WERI-Rb-1 (cell line): ENCODE results near the gene VTI1A.

Experiments used
- DNase-seq: peaks from one replicate; pipeline ENCODE4 v3.0.0-alpha.2; 2020
- H3K27ac ChIP-seq: fragments of 250-450 bp; sonication (Bioruptor Pico); 2 replicates; pipeline ENCODE4 v1.5.1; 2020; ENCODE audit warnings: mild to moderate bottlenecking, moderate library complexity
- H3K27me3 ChIP-seq: fragments of 250-450 bp; sonication (Bioruptor Pico); 2 replicates; pipeline ENCODE4 v1.5.1; 2021; ENCODE audit warnings: mild to moderate bottlenecking, low read depth, moderate library complexity; ENCODE audit not compliant: insufficient read depth, severe bottlenecking
- H3K36me3 ChIP-seq: fragments of 250-450 bp; sonication (Bioruptor Pico); 2 replicates; pipeline ENCODE4 v1.5.1; 2020; ENCODE audit warnings: mild to moderate bottlenecking, moderate library complexity
- H3K4me3 ChIP-seq: 2 replicates; pipeline ENCODE4 v1.5.1; 2011; ENCODE audit warnings: low read depth, mild to moderate bottlenecking, control low read depth, low read length
- H3K9me3 ChIP-seq: fragments of 250-450 bp; sonication (Bioruptor Pico); 2 replicates; pipeline ENCODE4 v1.5.1; 2021; ENCODE audit warnings: mild to moderate bottlenecking, moderate library complexity; ENCODE audit not compliant: severe bottlenecking
- CTCF ChIP-seq: IDR thresholded peaks from 2 replicates; pipeline ENCODE4 v1.5.1; 2011; ENCODE audit warnings: low read depth, mild to moderate bottlenecking, control low read depth, inconsistent platforms, low read length

Gene VTI1A

GRCh38 chr10:112512294-112512693, 65.3 kb downstream of the VTI1A start:
- no peak for DNase-seq
- Histone ChIP-seq H3K27me3 (no peaks in the 10 kb centered on the region), H3K36me3 (no peaks in the 10 kb centered on the region), H3K9me3 (no peaks in the 10 kb centered on the region), H3K4me3 (no peak overlapping the region), H3K27ac (no peak overlapping the region)
- TF ChIP-seq CTCF, result no peak

GRCh38 chr10:112515126-112515525, 68.1 kb downstream of the VTI1A start:
- Histone ChIP-seq H3K27ac (no peak overlapping the region), H3K36me3 (no peaks in the 10 kb centered on the region), H3K4me3 (no peak overlapping the region), H3K9me3 (no peaks in the 10 kb centered on the region), H3K27me3 (no peaks in the 10 kb centered on the region)
- DNase-seq, result no peak
- TF ChIP-seq CTCF, result no peak

- DNase-seq, result no peak
- no peak overlapping the region for H3K27ac ChIP-seq
- no peak for TF ChIP-seq CTCF
- H3K27me3 ChIP-seq, result no peaks in the 10 kb centered on the region
- no peaks in the 10 kb centered on the region for H3K36me3 ChIP-seq
- no peak overlapping the region for H3K4me3 ChIP-seq
- H3K9me3 ChIP-seq, result no peaks in the 10 kb centered on the region
Observed at GRCh38 chr10:112515852-112516251, 68.8 kb downstream of the VTI1A start.

GRCh38 chr10:112517451-112517862, 70.4 kb downstream of the VTI1A start:
- no peaks in the 10 kb centered on the region for H3K36me3 ChIP-seq
- H3K9me3 ChIP-seq, result no peaks in the 10 kb centered on the region
- TF ChIP-seq CTCF, result no peak
- H3K4me3 ChIP-seq, result no peak overlapping the region
- H3K27ac ChIP-seq, result no peak overlapping the region
- DNase-seq, result no peak
- H3K27me3 ChIP-seq, result no peaks in the 10 kb centered on the region

- DNase-seq, result no peak
- Histone ChIP-seq H3K4me3 (no peak overlapping the region), H3K27me3 (no peaks in the 10 kb centered on the region), H3K9me3 (no peaks in the 10 kb centered on the region), H3K36me3 (no peaks in the 10 kb centered on the region), H3K27ac (no peak overlapping the region)
- TF ChIP-seq CTCF, result no peak
Observed at GRCh38 chr10:112519133-112519761, 72.2 kb downstream of the VTI1A start.

GRCh38 chr10:112520914-112521313, 73.9 kb downstream of the VTI1A start:
- Histone ChIP-seq H3K4me3 (no peak overlapping the region), H3K36me3 (no peaks in the 10 kb centered on the region), H3K9me3 (no peaks in the 10 kb centered on the region), H3K27ac (no peak overlapping the region), H3K27me3 (no peaks in the 10 kb centered on the region)
- no peak for DNase-seq
- TF ChIP-seq CTCF, result no peak
